Activated T-helper 9 cell treated with anti-CD3 and anti-CD28 coated beads, Interleukin-2, amount 50 U/mL, for 16 hours (primary cell): ENCODE data around the gene SDR39U1.
"Not testable (repeated sequence)": the region's sequence is repeated elsewhere in the genome, so short reads cannot be mapped to it uniquely, and the experiment has no call there.

Experiments
- DNase-seq: peaks from one replicate; pipeline ENCODE4 v3.0.0-alpha.2; 2020; ENCODE audit warnings: low read depth

The SDR39U1 gene

DNA sequence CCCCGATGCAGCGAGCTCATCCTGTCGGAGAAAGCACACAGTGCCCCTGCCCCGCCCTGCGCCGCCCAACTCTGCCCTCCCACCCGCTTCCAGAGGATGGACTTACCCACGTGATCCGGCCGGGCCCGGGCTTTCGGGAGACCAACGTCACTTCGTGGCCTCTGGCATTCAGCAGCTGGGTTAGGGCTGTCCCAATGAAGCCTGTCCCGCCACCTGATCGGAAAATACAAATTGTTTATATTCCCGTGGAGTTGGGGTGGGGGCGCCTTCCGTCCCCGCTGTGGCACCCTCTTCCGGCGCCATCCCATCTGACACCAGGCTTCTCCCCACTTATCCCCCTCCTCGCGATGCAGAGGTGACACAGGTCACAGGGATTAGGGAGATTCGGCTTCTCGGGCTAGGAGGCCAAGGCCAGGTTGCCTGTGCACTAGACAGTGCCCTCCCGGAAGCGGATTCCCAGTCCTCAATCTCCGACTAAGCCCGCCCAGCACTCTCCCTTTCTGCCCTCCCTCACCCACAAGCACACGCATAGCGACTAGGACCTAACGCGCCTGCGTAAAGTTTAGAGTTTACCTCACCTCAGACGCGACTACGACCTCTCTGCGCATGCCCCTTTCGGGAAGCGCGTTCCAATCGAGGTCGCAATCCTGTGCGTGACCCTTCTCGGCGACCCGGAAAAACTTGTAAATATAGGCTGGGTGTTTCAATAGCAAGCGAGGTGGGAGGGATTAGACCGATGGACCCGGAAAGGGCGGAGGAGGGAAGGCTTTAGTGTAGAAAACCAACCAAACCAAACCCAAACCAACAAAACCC is at the start of gene SDR39U1:
Gene SDR39U1 (minus strand): TSS at position 537 of the 813 bp plus-strand sequence. CDS start 7 bp downstream, at position 530.
- peak; percentile 91 for DNase-seq

DNA sequence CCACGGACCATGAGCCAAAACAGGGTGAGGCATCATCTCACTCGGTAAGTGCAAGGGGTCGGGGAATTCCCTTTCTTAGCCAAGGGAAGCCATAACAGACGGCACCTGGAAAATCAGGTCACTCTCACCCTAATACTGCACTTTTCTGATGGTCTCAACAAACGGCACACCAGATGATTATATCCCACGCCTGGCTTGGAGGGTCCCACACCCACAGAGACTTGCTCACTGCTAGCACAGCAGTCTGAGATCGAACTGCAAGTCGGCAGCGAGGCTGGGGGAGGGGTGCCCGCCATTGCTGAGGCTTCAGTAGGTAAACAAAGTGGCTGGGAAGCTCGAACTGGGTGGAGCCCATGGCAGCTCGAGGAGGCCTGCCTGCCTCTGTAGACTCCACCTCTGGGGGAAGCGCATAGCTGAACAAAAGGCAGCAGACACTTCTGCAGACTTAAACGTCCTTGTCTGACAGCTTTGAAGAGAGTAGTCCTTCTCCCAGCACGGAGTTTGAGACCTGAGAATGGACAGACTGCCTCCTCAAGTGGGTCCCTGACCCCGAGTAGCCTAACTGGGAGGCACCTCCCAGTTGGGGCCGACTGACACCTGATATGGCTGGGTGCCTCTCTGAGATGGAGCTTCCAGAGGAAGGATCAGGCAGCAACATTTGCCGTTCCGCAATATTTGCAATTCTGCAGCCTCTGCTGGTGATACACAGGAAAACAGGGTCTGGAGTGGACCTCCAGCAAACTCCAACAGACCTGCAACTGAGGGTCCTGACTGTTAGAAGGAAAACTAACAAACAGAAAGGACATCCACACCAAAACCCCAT is 49.2 kb upstream of the SDR39U1 start:
- DNase-seq = not testable (repeated sequence)

- no peak for DNase-seq
Measured at GRCh38 chr14:24483604-24484252, 41.2 kb upstream of the SDR39U1 start.

GRCh38 chr14:24482699-24483303 is 40.2 kb upstream of the SDR39U1 start:
- not testable (repeated sequence) for DNase-seq

DNA sequence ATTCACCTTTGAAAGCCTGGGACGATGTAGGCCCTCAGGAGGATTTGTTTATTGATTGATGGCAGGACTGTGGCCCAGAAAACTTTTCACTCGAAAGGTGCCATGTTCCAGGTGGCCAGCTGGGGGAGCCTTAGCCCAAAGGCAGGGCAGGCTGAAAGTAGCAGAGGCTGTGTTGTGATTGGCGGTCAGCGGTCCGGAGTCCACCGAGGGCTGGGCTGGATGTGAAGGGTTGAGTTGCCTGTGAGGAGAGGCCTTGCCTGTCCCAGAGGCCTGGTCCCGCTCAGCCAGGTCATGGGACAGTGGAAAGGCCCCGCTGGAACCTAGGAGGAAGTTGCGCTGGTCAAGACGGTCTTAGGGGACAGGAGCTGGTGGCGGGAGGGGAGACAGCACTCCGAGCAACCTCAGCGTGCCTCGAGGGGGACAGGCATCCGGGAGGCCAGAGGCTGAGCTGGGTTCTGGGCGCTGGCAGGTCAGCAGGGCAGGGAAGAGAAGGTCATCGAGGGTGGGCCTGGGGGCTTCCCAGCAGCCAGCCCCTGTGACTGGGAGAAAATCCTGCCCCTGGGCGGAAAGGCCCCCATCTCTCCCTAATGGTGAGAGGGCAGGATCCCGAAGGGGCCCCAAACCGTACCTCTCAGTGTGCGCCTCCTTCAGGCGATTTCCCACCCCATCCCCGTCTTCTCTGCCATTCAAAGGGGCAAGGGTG is 39.2 kb upstream of the SDR39U1 start:
- DNase-seq = peak; percentile 5

DNA sequence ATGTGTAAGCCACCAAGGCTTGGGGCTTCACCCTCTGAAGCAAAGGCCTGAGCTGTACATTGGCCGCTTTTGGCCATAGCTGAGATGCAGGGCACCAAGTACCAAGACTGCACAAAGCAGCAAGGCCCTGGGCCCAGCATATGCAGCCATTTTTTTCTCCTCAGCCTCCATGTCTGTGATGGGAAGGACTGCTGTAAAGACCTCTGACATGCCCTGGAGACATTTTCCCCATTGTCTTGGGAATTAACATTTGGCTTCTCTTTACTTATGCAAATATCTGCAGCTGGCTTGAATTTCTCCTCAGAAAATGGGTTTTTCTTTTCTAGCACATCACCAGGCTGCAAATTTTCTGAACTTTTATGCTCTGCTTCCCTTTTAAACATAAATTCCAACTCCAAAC is 37.4 kb upstream of the SDR39U1 start:
- DNase-seq = not testable (repeated sequence)

DNA sequence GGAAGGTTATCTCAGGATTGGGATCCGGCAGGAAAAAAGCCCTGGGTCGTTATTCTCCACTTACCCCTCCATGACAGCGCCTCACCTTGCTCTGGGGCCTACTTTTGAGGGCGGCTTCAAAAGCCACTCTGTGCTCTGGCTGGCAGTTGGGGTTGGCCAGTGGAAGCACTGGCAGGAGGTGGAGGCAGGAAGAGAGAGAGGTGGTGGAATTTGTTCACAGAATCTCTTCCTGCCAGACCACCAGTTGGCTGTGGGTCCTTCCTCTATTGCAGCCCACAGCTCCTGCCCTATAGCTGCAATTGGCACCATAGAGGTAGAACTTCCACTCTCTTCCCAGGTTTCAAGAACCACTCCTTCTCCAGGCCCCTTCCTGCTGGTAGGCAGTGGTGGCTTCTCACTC is 32.7 kb upstream of the SDR39U1 start:
- no peak for DNase-seq

GRCh38 chr14:24473211-24473610 is 30.6 kb upstream of the SDR39U1 start:
- DNase-seq = no peak

DNA sequence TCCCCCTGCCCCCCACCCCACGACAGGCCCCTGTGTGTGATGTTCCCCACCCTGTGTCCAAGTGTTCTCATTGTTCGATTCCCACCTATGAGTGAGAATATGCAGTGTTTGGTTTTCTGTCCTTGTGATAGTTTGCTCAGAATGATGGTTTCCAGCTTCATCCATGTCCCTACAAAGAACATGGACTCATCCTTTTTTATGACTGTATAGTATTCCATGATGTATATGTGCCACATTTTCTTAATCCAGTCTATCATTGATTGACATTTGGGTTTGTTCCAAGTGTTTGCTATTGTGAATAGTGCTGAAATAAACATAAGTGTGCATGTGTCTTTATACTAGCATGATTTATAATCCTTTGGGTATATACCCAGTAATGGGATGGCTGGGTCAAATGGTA is 27.9 kb upstream of the SDR39U1 start:
- not testable (repeated sequence) for DNase-seq

GRCh38 chr14:24465805-24466204 is 23.2 kb upstream of the SDR39U1 start:
- no peak for DNase-seq

GRCh38 chr14:24465368-24465767 is 22.8 kb upstream of the SDR39U1 start:
- DNase-seq = no peak

GRCh38 chr14:24463884-24464785 is 21.6 kb upstream of the SDR39U1 start:
- DNase-seq = no peak

GRCh38 chr14:24463017-24463883 is 20.7 kb upstream of the SDR39U1 start:
- no peak for DNase-seq

DNA sequence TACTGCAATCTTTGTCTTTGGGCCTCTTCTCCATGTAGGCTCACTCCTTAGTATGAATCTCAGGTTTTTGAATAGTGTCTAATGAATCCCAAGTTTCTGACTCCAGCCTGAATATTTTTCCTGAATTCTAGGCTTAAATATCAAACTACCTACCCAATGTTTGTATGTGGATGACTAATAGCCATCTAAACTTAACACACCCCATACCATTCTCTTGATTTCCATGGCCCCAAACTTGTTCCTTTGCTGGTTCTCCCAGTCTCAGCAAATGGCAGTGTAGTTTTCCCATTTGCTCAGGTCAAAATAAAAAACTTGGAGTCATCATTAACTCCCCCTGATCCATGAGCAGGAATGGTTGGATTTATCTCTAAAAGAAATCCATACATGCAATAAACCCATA is 18.8 kb upstream of the SDR39U1 start:
- no peak for DNase-seq

GRCh38 chr14:24459331-24459730 is 16.8 kb upstream of the SDR39U1 start:
- no peak for DNase-seq

DNA sequence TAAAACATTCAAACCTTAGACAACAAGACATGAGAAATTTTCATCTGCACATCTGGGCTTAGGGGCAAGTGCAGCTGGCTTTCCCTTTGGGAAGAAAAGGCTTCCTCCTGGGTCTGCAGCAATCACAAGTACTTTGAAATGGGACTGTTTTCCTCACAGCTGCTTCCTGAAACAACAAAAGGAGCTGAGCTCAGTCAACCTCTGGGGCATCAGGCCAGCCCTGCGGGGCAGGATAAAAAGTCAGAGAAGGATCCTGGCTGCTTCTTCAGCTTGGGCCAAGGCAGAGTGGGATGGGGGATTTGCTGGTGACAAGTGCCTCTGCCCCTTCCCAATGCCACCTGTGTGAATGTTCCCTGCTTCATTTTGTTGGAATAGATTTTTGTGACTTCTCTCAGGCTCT is 16.2 kb upstream of the SDR39U1 start:
- no peak for DNase-seq

DNA sequence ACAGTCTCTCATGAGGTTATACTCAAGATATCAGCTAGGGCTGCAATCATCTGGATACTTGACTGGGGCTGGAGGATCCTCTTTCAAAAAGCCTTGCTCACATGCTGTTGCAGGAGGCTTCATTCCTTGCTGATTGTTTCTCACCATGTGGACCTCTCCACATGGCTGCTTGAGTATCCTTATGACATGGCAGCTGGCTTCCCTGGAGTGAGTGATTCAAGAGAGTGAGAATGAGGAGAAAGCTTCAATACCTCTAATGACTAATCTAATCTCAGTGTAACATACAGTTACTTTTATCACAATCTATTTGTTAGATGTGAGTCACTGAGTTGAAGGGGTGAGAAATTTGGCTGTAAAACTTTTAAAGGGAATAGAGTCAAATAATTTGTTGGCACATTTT is 14.4 kb upstream of the SDR39U1 start:
- no peak for DNase-seq

- not testable (repeated sequence) for DNase-seq
Measured at GRCh38 chr14:24450828-24451227, 8.3 kb upstream of the SDR39U1 start.

GRCh38 chr14:24443053-24443665 is 583 bp upstream of the SDR39U1 start:
- DNase-seq = no peak
